Measurements from ENCODE around the gene SPNS2.

Gene SPNS2

GRCh38 chr17:4480929-4481898 lies 17.5 kb upstream of the SPNS2 start:
- peak in 1 of 2 donors; percentile 53 for DNase-seq

GRCh38 chr17:4482338-4483011 lies 16.2 kb upstream of the SPNS2 start:
- no peak for DNase-seq

DNA sequence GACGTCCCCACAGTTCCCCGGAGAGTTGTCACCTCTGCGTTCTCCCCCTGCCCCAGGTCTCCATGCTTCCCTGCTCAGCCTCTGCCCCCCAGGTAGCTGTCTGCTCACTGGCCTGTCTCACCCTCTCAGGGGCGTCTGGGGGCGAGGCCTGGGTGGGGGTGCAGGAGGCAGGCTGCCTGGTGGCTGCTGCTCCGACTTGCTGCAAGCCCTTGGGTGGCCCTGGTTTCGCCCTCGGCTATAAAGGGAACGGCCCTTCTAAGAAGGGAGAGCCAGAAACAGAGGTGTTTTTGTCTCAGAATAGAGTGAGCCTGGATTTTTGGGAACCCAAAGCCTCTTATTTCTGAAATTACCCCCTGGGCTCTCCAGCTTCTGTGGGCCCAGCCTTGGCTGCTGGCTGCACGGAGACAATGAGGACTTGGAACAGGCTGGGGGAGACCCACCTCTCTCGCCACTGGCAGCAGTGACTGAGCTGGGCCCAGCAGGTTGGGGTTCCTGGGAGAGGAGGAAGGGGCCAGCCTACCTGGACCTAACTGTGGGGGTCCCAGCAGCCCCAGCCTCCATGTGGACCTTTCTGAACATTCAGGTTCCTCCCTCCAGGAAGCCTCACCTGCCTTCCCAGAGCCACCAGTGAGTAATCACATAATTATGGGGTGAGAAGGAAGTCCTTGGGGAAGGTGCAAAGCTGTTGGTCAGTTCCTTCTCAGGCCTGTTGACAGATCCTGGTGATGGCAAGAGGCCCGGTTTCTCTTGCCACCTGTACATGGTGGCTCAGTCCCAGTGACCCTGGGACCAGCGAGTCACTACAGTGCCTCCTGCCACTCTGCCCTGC lies 15.5 kb upstream of the SPNS2 start:
- DNase-seq, result no peak

DNA sequence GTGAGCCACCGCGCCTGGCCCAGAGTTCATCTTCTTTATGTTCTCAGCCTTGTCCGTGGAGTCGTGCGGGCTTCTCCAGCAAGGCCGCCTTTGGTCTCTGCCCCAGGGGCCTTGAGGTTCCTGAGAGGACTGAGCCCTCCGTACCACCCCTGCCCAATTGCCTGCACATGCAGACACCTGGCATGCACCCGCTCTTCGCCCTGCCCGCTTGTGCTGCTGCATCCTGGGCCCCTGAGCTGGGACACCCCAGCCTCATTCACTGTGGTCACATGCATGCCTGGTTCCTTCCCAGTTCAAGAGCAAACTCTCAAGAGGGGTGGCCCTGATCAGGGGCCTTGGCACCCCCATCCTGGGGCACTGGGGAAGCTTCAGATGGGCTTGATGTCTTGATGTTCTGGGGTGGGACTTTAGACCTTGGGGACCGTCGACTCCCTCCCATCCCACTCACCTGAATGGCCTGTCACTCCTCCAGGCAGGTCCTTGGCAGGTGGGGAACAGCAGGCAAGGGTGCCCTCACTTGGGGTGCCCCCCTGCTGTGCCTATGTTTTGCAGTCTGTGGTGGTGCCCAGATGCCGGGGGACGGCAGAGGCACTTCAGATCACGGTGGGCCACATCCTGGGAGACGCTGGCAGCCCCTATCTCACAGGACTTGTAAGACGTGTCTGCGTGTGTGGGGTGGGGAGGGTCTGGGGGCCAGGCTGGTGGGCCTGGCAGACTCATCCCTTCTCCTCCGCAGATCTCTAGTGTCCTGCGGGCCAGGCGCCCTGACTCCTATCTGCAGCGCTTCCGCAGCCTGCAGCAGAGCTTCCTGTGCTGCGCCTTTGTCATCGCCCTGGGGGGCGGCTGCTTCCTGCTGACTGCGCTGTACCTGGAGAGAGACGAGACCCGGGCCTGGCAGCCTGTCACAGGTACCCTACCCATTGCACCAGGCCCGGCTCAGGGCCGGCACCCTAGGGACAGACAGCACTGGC lies 12.7 kb upstream of the SPNS2 start:
- peak in 1 of 2 donors; percentile 61 for DNase-seq

- DNase-seq, result no peak
Observed at GRCh38 chr17:4487296-4487695, 11.4 kb upstream of the SPNS2 start.

GRCh38 chr17:4487820-4488716 lies 10.6 kb upstream of the SPNS2 start:
- DNase-seq, result no peak

DNA sequence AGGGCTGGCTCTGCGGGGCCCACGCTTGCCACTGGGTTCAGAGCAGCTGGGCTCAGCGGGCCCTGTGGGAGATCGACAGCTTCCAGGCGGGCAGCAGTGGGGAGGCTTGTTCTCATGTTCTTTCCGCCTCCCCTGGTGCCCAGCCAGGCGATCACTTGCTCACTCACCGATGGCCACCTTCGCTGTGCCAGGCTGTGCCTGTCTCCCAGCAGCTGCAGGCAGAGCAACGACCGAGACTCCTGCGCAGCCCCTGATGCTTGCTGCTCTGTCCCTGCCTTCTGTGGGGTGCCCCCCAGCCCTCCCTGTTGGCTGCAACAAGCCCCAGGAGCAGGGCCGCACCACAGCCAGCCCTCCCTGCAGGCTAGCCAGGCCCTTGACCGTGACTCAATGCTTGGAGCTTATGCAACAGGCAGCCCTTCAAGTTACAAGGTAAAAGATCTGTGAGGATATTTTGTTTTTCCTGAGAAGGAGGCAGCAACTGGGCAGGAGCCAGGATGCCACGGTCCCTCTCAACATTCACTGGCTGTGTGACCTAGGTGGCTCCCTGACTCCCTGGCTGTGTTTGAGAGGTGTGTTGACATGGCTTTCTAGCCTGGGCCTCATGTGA lies 9.6 kb upstream of the SPNS2 start:
- no peak for DNase-seq

- DNase-seq, result no peak
Observed at GRCh38 chr17:4490109-4490591, 8.5 kb upstream of the SPNS2 start.

- no peak for DNase-seq
Observed at GRCh38 chr17:4490637-4491061, 8.0 kb upstream of the SPNS2 start.

- peak in 1 of 2 donors; percentile 33 for DNase-seq
Observed at GRCh38 chr17:4492721-4493561, 5.7 kb upstream of the SPNS2 start.

- peak in 1 of 2 donors; percentile 81 for DNase-seq
Observed at GRCh38 chr17:4497101-4497824, 1.4 kb upstream of the SPNS2 start.

DNA sequence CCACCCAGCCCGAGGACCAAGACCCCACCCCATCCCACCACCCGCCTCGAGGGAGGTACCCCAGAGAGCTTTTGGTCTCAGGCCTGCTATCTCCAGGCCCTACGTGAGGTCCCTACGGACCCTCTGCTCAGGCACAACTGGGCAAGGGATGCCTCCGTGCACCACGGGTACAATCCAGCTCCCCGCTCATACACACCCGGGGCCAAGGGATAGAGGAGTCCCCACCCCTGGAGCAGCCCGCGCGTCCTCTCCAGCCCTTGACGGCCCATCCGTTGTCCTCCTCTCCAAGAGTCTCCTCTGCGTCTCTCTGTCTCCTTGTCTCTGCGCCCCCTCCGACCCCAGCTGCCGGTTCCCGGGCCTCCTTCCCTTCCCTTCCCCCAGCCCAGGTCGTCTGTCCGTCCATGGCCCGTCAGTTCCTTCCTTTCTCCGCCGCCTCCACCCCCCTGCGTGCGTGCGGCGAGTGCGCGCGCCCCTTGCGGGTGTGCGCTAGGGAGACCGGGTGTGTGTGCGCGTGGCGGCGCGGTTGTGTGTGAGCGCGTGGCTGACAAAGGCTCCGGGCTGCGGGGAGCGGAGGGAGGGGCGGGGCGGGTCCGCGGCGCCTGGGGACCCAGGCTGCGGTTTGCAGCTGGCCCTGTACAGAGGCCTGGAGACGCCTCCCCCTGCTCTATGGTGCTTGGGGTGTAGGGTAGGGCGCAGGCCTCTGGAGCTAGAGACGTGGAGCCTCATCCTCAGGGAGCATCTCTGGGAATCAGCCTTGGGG lies 930 bp downstream of the SPNS2 start:
- DNase-seq, result no peak

DNA sequence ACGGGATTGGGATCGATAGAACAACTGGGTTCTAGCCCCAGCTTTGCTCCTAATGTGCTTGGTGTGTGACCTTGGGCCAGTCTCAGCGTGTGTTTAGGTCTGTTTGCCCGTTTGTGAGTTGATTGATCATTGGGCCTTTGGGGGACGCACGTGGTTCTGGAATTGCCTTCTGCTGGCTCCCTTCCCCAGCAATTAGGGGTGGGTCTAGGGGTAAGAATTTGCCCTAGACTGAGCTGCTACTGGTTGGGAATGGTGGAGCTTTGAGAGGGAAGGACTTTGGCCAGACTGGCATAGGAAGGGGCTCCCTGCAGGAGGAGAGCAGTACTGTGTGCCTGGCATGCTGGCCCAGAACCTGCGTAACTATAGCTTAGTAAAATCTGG lies 1.5 kb downstream of the SPNS2 start:
- DNase-seq, result no peak

- peak in 1 of 2 donors; percentile 62 for DNase-seq
Observed at GRCh38 chr17:4501295-4501949, 2.7 kb downstream of the SPNS2 start.

DNA sequence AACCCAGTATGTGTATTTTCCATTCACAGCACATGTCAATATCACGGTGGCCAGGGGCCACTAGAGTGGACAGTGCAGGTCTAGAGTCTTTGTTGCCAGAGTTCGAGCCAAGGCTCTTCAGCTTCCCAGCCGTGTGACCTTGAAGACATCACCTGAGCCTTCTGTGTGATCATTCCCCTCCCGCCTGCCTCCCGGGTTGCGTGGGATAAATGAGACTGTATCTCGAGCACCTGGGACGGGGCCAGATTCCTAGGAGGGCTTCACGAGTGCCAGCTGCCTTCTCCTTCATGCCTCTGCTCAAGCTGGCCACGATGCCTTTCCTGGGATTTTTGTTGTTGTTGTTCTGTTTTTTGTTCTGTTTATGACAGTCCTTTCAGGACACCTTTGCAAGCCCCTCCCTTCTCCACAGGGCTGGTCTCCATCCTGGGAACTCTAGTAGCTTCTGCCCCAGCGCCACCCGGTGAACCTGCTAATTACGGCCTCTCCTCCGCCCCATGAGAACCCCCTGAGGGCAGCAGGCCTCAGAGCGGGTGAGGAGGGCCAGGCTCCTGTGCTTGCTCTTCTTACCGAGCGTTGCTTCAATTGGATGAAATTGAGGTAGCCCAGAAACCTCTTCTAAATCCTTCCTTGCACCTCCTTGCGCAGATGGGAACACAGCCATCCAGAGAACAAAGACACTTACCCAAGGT lies 3.9 kb downstream of the SPNS2 start:
- DNase-seq, result no peak

- DNase-seq, result no peak
Observed at GRCh38 chr17:4503283-4504025, 4.8 kb downstream of the SPNS2 start.

All from bone marrow (tissue), 2 donors.